Mucosa of descending colon (tissue), 3 donors: Measurements from ENCODE around the gene NAIF1. TPM values are rescaled to one million over a fixed set of nuclear protein-coding genes. Genes with fewer than 3 reads are reported as not detected.
"Not testable (repeated sequence)": the region's sequence is repeated elsewhere in the genome, so short reads cannot be mapped to it uniquely, and the experiment has no call there.

ENCODE experiments used
- ATAC-seq: fragments of 200-7000 bp; cut with Tn5 transposase; one replicate; pipeline ENCODE4 v1.9.1; 2020; ENCODE audit warnings: mild to moderate bottlenecking, moderate library complexity
- DNase-seq, 3 donors: peaks; one replicate each; pipeline ENCODE4 v3.0.0-alpha.2; 2020
- H3K36me3 ChIP-seq: fragments of 200-600 bp; one replicate; pipeline ENCODE4 v1.8.0; 2021; ENCODE audit warnings: low read depth, mild to moderate bottlenecking
- H3K4me1 ChIP-seq: fragments of 200-600 bp; one replicate; pipeline ENCODE4 v1.8.0; 2021; ENCODE audit warnings: low read depth, mild to moderate bottlenecking
- H3K4me3 ChIP-seq: fragments of 200-600 bp; one replicate; pipeline ENCODE4 v1.8.0; 2021; ENCODE audit warnings: mild to moderate bottlenecking
- H3K9me3 ChIP-seq: fragments of 200-600 bp; one replicate; pipeline ENCODE4 v1.8.0; 2021; ENCODE audit warnings: mild to moderate bottlenecking
- CTCF ChIP-seq: fragments of 200-600 bp; IDR thresholded peaks from one replicate; pipeline ENCODE4 v1.8.0; 2022; ENCODE audit warnings: antibody characterized with exemption, mild to moderate bottlenecking
- intact Hi-C, 2 donors: fragments of 100-400 bp; cut with DNase I in 1 of 2; cut with micrococcal nuclease in 1 of 2; formaldehyde crosslinking; loops; one replicate each; pipeline versions ENCODE4 v1.11.0 to v1.11.1; 2022; cut with DNase I, micrococcal nuclease
- total RNA-seq, 3 donors: library from RNA; stranded (reverse); fragmentation: NEBNext Ultra II Directional in 2 of 3; extraction: Animal tissue kit (Norgen Biotek cat#: 25700) in 2 of 3; gene quantifications; one replicate each; pipeline versions ENCODE4 v1.2.1 to v1.2.4, GENCODE V29; 2021 to 2023
- donor health status: DM: no; HTN: no; CAD: no; lungs with moderate emphysema.
- donor health status: DM: no; HTN: no; CAD: no.
- donor health status: DM: no; HTN: yes; CAD: no.

The NAIF1 gene
- total RNA-seq, 3 donors from 2014 or later, result 10.4 to 12.6 (median 11.9) TPM

DNA sequence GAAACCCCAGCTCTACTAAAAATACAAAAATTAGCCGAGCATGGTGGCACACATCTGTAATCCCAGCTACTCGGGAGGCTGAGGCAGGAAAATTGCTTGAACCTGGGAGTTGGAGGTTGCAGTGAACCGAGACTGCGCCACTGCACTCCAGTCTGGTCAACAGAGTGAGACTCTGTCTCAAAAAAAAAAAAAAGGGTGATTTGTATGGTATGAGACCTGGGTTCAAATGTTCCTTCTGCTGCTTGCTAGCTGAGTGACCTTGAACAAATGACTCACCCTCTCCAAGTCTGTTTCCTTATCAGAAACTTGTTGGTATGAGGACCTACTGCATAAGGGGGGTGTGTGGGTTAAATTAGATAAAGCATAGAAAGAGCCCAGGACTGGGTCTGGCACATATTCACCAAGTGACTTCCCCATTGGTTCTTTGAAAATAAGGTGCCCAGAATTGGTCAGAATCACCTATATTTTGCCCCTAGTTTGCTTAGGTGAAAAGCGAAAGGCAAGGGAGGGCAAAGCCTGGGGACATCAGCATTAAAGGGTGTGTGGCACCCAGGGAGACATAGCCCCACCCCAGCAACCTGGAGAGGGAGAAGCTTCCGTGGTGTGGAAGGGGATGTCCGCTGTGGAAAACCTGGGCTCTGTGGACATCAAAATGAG, 10.9 kb upstream of the NAIF1 start:
- peak; percentile 49 for ATAC-seq
- Histone ChIP-seq H3K4me1 (peaks cover 65% of the 10 kb centered on the region), H3K9me3 (no peaks in the 10 kb centered on the region), H3K4me3 (no peak overlapping the region), H3K36me3 (no peaks in the 10 kb centered on the region)
- peak in 1 of 3 donors; percentile 31 for DNase-seq
- intact Hi-C loops, result no loop called here
- TF ChIP-seq CTCF, result no peak

DNA sequence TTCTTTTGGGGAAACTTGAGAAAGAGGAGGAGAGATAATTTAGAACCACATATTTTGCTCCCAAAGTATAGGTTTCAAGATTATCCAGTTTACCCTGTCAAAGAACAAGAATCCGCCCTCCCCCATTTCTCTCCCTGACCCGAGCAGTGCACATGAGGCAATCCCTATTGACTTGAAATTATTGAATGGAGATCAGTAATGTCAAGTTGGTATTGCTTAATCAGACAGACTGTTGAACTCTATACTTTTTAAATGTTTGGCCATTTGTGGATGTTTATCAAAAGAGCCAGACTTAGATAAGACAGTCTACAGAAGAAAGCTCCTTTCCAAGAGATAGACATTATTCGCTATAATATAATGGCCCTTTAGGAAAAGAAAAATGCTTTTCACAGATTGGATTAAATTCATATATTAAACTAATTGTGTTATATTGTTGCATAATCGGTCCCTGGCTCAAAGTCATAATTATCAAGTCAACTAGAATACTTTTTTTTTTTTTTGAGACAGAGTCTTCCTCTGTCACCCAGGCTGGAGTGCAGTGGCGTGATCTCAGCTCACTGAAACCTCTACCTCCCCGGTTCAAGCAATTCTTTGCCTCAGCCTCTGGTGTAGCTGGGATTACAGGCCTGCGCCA, 6.2 kb upstream of the NAIF1 start:
- Histone ChIP-seq H3K36me3 (no peaks in the 10 kb centered on the region), H3K4me1 (peaks cover 60% of the 10 kb centered on the region), H3K9me3 (no peaks in the 10 kb centered on the region), H3K4me3 (no peak overlapping the region)
- DNase-seq, result no peak
- no peak for TF ChIP-seq CTCF
- intact Hi-C loops, result no loop called here
- ATAC-seq, result no peak

- ATAC-seq, result peak; percentile 4
Measured at GRCh38 chr9:128072144-128073021, 5.3 kb upstream of the NAIF1 start.

GRCh38 chr9:128071475-128071874, 4.4 kb upstream of the NAIF1 start:
- peaks cover 52% of the 10 kb centered on the region for H3K4me1 ChIP-seq
- DNase-seq, H3K4me3 ChIP-seq, H3K36me3 ChIP-seq, intact Hi-C loops, ATAC-seq, H3K9me3 ChIP-seq: not testable (repeated sequence)

More at GRCh38 chr9:128072144-128073021, 5.3 kb upstream of the NAIF1 start:
- no peaks in the 10 kb centered on the region for H3K9me3 ChIP-seq
- no peak overlapping the region for H3K4me3 ChIP-seq
- peak in 2 of 3 donors; percentile 65 to 94 for DNase-seq
- peaks cover 4% of the 10 kb centered on the region for H3K36me3 ChIP-seq
- TF ChIP-seq CTCF, result no peak
- intact Hi-C loops, result no loop called here
- peaks cover 52% of the 10 kb centered on the region for H3K4me1 ChIP-seq

DNA sequence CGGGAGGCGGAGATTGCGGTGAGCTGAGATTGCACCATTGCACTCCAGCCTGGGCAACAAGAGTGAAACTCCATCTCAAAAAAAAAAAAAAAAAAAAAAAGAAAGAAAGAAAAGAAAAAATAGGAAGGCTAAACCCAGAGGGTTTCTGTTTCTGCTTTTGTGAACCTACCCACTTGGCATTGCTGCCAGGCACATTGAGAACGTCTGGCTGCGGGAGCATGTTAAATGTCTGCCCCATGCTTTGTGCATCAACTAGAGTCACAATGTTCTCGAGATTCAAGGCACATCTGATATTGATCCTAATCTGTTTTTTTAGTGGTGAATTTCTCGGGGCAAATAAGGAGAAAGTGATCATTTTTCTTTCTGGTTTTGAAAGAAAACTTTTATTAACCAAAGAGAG, 3.8 kb upstream of the NAIF1 start:
- Histone ChIP-seq H3K4me3 (no peak overlapping the region), H3K9me3 (no peaks in the 10 kb centered on the region), H3K36me3 (peaks cover 4% of the 10 kb centered on the region), H3K4me1 (peaks cover 58% of the 10 kb centered on the region)
- ATAC-seq, result no peak
- no peak for DNase-seq
- intact Hi-C loops, result no loop called here
- TF ChIP-seq CTCF, result no peak
